Gastrocnemius medialis (tissue), 4 donors: ENCODE measurements around the gene YWHAG.

Experiments used
- POLR2A ChIP-seq, 2 donors: fragments of 450-650 bp; IDR thresholded peaks; one replicate each; pipeline ENCODE4 v1.6.1; 2017; ENCODE audit warnings: antibody characterized with exemption in 2 of 2, mild to moderate bottlenecking in 2 of 2, moderate library complexity in 2 of 2
- TF ChIP-seq, protein P1 (sequence below), 5 experiments: fragments of 450-650 bp in 3 of 5; fragments of 200-600 bp in 2 of 5; sonication (generic) in 2 of 5; IDR thresholded peaks in 4 of 5; conservative IDR thresholded peaks in 1 of 5; 1 replicate in 4 of 5; 2 replicates in 1 of 5; pipeline ENCODE4 v1.5.1; 2016 to 2019; ENCODE audit warnings: antibody characterized with exemption in 5 of 5, mild to moderate bottlenecking in 3 of 5, moderate library complexity in 3 of 5

DNA sequence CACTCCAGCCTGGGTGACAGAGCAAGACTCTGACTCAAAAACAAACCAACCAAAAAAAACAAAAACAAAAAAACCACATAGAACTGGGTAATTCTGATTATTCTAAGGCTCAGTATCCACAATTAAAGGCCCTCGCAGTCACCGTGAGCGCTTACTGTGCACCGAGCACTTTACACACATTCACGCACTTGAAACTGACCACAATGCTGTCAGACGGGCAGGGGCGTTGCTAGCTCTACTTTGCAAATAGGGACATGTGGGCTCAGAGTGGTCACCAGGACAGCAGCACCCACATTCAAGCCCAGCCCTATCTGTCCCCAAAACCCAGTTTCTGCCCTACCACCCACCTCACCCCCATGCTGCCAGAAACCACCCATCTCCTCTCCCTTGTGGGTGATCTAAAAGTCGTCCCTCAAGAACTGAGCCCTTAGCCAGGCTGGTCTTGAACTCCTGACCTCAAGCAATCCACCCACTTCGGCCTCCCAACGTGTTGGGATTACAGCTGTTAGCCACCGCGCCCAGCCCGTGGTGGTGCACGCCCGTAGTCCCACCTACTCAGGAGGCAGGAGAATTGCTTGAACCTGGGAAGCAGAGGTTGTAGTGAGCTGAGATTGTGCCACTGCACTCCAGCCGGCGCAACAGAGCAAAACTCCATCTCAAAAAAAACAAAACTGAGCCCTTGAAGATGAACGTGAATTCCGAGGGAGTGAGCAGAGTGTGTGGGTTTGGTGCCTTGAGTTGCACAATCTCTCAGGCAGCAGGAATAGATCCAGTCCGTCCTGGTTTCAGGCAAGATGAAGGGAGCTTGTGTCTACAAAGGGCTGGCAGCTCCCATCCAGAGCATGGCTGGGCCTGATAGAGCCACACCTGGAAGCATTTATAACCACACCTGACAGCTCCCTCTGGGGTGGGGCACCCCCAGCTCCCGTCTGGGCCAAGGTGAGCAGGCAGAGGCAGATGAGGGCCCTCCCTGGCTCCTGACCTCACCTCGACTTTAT is 61.7 kb downstream of the YWHAG start:
- TF ChIP-seq, protein P1, sequence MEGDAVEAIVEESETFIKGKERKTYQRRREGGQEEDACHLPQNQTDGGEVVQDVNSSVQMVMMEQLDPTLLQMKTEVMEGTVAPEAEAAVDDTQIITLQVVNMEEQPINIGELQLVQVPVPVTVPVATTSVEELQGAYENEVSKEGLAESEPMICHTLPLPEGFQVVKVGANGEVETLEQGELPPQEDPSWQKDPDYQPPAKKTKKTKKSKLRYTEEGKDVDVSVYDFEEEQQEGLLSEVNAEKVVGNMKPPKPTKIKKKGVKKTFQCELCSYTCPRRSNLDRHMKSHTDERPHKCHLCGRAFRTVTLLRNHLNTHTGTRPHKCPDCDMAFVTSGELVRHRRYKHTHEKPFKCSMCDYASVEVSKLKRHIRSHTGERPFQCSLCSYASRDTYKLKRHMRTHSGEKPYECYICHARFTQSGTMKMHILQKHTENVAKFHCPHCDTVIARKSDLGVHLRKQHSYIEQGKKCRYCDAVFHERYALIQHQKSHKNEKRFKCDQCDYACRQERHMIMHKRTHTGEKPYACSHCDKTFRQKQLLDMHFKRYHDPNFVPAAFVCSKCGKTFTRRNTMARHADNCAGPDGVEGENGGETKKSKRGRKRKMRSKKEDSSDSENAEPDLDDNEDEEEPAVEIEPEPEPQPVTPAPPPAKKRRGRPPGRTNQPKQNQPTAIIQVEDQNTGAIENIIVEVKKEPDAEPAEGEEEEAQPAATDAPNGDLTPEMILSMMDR (IDR thresholded peaks at IDR 0.05 in 4 of 5, conservative IDR thresholded peaks at IDR 0.05 in 1 of 5) = no peak
- no peak for TF ChIP-seq POLR2A (IDR thresholded peaks at IDR 0.05)
